DMS114 treated with DMSO at 0.1 percent for 48 hours (cell line): ENCODE results near the gene FAM219B.

Source experiments
- DNase-seq: peaks from one replicate; lab custom pipeline; 2025; ENCODE audit not compliant: unreplicated experiment; lab: John Stamatoyannopoulos, UW

FAM219B gene

GRCh38 chr15:74878273-74878672, 28.4 kb downstream of the FAM219B start:
- no peak for DNase-seq

GRCh38 chr15:74873756-74874424, 32.8 kb downstream of the FAM219B start:
- DNase-seq = peak; percentile 70

DNA sequence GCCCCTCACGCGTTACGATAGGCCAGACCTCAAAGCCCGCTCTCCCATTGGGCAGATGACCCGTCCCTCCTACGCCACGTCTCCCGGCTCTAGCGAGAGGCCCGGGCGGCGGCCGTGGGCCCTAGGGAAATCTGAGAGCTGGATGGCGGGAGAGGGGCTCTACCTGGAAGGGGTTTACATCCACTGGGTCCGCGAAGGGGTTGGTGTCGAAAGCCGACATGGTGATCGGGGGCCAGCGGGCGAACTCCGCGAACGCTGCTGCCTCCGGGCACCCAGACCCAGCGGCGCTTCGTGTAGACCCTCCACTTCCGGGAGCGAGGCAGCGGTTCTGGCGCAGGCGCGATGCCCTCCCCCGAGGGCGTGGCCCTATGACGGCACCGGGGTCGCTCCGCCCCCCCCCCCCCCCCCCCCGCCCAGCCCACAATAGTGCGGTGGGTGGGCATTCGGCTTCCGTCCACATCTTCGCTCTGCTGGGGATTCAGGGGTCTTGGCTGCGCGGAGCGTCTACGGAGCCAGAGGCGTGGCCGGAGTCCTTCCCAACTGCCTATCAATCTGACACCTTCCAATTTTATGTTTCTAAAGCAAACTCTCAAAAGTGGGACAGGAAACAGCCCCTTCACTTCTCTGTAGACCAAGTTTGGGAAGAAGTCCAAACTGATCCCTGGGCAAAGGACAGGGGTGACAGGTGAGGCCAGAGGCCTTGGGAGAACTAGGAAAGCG, 33.5 kb downstream of the FAM219B start, which contains the start of gene SCAMP2:
TSS of gene SCAMP2 (minus strand) at position 330 of the 720 bp plus-strand sequence. CDS start at position 220, 110 bp downstream.
- peak; percentile 96 for DNase-seq

GRCh38 chr15:74872702-74873035, 34.0 kb downstream of the FAM219B start:
- no peak for DNase-seq

DNA sequence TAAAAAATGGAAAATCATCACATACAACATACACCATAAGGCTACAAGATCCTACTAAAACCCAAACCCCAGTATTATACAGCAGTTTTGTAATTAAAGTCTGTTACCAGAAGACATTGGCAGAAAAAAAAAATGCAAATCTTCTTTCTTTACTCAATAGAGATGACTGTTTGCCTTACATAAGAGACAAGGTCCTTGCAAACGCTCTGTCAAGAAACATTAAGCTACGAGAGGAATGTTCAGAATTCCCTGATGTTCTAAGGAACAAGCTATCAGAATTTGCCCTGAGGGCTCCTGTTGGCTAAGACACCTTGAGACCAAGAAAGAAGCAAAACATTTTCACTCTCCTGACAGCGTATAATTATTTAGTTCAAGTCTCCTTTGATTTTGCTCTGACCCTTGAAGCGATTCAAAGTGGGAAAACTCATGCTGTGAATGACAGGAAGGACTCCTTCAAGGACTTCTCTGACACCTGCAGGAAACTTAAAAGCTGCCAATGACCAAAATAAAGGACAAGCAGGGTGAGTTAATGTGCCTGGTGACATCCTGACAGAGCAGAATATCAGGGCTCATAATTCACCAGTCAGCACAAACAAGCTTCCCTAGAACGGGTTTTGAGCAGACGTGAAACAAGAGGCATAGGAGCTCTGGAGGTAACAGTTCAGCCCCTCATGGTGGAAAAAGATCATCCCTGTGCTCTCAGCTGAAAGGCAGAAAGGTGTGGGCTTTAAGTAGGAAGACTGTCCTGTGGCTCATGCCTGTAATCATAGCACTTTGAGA, 36.0 kb downstream of the FAM219B start:
- no peak for DNase-seq

- DNase-seq = no peak
Measured at GRCh38 chr15:74869726-74870407, 36.8 kb downstream of the FAM219B start.

DNA sequence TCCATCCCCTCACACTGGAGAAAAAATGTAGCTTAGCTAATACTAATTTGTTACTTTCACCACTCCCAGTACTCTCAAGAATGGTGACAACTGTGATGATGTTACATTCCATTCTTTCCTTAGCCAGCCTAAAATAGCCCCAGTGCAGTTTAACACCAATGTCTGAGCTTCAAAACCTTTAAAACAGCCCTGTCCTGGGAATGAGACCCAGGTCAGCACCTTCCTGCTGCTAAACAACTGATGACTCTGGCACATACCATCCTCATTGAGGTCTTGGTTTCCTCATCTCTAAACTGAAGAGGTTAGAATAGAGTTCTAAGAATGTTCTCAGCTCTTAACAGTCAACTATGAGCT, 37.3 kb downstream of the FAM219B start:
- DNase-seq = no peak

GRCh38 chr15:74868059-74868458, 38.6 kb downstream of the FAM219B start:
- no peak for DNase-seq

DNA sequence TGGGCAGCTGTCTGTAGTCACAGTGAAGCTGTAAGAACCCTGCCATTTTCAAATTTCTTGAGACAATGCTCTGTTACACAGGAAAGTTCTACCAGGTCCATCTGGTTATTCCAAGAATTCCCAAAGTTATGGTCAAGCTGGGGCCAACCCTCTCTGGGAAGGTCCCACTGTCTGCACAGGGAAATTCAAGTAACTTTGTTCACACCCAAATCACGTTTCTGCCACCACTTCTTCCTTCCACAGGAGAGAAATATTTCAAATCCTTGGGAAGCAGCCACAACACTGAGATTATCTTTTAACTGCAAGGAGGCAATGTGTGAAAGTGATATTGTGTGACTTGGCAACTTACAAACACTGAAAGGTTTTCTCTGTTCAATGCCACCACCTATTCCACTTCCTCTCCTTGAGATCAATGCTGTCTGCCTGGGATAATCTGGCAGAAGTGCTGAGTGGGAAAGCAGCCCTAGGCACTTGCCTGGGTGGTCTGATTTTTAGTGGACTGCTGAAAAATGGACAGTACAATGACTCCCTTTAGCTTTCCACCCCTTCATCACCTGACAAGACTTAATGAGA, 39.1 kb downstream of the FAM219B start:
- DNase-seq = no peak

DNA sequence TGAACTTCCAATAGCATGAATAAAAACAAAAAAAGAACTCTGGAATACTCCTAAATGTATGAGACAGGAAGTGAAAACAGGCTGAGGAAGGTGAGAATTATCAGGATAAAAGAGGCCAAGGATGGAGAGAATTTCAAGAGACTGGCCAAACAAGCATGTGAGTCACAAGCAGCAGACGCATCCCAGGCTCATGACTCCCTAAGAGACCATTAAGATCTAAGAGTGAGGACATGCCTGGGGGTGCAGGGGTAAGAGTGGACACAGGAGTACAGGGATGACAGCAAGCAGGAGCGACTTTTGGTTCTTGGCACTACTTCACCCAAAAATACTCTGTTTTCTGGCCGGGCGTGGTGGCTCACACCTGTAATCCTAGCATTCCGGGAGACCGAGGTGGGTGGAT, 40.6 kb downstream of the FAM219B start:
- DNase-seq = no peak

- no peak for DNase-seq
Measured at GRCh38 chr15:74865316-74865715, 41.3 kb downstream of the FAM219B start.

DNA sequence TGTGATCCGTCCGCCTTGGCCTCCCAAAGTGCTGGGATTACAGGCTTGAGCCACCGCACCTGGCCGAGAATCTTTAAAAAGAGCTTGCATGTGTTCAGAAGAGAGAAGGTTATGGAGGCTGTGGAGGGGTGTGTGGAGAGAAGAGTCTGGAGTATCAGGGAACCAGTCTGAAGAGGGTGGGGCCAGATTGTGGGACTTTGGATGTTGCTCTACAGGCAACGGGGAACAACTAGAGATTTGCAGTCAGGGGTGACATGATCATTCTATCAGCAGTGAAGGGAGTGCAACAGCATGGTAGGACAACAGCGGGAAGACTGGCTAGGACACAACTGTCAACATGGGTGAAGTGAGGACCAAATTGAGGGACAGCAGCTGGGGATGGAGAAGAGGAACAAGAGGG, 42.4 kb downstream of the FAM219B start:
- DNase-seq = no peak

- DNase-seq = no peak
Measured at GRCh38 chr15:74863239-74864056, 43.2 kb downstream of the FAM219B start.

- no peak for DNase-seq
Measured at GRCh38 chr15:74858369-74858740, 48.3 kb downstream of the FAM219B start.

DNA sequence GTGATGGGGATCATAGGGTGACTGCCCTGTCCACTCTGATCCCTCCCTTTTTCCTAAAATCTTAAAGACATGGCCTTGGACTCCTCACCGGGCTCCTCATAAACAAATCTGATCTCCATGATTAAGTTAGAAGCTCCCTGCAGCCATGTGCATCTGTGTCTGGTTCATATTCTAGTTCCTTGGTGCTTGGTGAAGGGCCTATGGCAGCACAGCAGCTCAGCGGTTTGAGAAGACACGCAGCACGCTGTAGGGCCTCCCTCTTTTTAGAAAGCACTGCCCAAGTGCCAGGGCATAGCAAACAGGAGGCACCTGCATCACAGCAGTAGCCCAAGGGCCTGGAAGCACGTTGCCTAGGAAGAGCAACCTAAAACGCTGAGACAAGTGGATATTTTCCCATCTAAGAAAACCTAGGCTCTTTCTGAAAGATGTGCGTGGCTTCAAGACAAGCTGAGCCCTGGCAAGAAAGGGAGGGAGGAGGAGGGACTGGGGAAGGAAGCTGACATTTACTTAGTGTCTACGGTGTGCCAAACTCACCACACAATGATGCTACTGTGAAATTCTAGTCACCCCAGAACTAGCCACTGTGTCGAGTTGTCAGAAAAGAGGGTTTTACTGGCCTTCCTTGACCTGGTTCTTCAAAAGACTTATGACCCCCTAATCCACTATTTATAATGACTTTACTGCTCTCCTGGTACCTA, 48.8 kb downstream of the FAM219B start:
- DNase-seq = no peak

- DNase-seq = no peak
Measured at GRCh38 chr15:74857082-74857655, 49.5 kb downstream of the FAM219B start.

DNA sequence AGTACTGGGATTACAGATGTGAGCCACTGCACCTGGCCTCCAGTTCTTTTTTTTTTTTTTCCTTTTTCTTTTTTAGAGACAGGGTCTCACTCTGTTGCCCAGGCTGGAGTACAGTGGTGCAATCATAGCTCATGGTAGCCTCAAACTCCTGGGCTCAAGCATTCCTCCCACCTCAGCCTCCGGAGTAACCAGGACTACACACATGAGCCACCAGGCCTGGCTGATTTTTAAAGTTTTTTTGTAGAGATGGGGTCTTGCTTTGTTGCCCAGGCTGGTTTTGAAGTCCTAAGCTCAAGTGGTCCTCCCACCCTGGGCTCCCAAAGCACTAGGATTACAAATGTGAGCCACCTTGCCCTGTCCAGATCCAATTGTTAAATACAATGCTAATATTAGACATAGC, 50.1 kb downstream of the FAM219B start:
- no peak for DNase-seq

DNA sequence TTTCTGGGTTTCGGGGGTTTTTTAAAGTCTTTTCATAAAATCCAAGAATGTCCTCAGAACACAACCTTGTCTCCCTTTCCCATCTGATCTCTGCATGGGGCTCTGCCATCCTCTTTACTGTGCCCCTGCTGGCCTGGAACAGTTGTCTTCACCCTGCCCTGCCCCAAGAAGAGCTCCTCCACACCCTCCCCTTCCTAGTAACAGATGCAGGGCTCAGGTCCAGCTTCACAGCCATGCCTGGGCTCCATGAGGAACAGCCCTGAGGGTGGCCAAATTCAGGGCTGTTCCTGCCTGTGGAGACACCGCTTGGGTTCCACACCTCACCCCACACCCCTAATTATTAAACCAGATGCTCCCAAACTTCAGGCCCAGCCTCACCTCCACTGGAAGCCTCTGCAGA, 50.8 kb downstream of the FAM219B start:
- no peak for DNase-seq

- DNase-seq = no peak
Measured at GRCh38 chr15:74854453-74855022, 52.1 kb downstream of the FAM219B start.
